ENCODE measurements around the gene EHD1. TPM values are rescaled to one million over a fixed set of nuclear protein-coding genes. Genes with fewer than 3 reads are reported as not detected.

The EHD1 gene
- total and polyA plus RNA-seq, 2 experiments from 2014 or later, result 55.2 to 90.2 TPM

DNA sequence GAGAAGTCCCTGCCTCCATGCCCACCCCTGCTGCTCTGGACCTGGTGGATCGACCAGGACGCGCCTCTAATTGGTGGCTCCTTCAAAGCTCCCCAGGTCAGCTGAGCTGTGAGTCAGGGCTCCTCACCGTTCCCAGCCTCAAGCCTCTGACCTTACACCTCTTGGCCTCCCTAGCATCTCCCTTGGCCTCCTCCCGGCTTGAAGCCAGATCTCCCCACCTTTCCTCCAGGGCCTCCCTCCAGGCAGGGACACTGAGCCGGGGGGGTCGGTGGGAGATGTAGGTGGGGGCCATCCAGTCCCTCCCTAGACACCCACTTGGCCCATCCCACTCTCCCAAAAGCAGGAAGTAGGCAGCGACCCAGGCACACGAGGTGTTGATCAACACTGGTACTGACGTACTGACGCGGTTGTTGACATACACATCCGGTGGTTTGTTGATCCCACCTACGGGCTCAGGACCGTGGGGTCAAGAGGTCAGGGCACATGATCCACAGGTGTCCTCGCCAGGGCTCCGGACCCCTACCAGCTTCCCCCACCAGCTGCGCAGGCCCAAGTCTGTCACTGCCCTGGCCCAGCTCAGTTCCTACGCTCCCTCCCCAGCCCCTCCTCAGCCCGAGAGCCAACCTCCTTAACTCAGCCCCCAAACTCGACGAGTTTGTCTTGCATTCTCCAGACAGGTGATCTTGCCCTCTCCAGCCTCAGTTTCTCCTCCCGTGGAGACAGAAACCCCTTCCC, 37.8 kb upstream of the EHD1 start:
- H2AFZ ChIP-seq, result peak overlapping the region; percentile 66
- H3K4me1 ChIP-seq (ENCODE audit: insufficient read depth), result peaks cover 10% of the 10 kb centered on the region; the same call in 1 of the 2 replicates
- no peak for TF ChIP-seq EZH2 (IDR thresholded peaks at IDR 0.05; ENCODE audit: insufficient read depth, poor library complexity, severe bottlenecking)
- no peak for TF ChIP-seq EZH2phosphoT487 (IDR thresholded peaks at IDR 0.05; ENCODE audit: insufficient read depth, low read depth)
- no peaks in the 10 kb centered on the region for H3K9me2 ChIP-seq (ENCODE audit: insufficient read depth)
- in situ Hi-C loops (cut with MboI), result no loop called here
- peaks cover 13% of the 10 kb centered on the region for H3F3A ChIP-seq (ENCODE audit: insufficient read depth)
- H3K27ac ChIP-seq, result peak overlapping the region; percentile 32
- peak overlapping the region; percentile 92 for H3K4me2 ChIP-seq (ENCODE audit: unreplicated experiment)
- no peaks in the 10 kb centered on the region for H3K9me3 ChIP-seq (ENCODE audit: low read depth)
- WGBS, 2 experiments (ENCODE audit: low coverage in 1 of 2, low lambda C conversion rate in 2 of 2, missing lambda C conversion rate in 2 of 2), result 5% methylated on average over 22 of the region's 23 CpGs
- H3K4me3 ChIP-seq, result peak overlapping the region; percentile 90
- H3K79me2 ChIP-seq (ENCODE audit: insufficient read depth), result peaks cover 19% of the 10 kb centered on the region
- H4K20me1 ChIP-seq (ENCODE audit: insufficient read depth), result no peaks in the 10 kb centered on the region
- H3K36me3 ChIP-seq (ENCODE audit: low read depth), result no peaks in the 10 kb centered on the region
- peak overlapping the region; percentile 87 for H3K9ac ChIP-seq
- peak; percentile 56 for DNase-seq
- H3K27me3 ChIP-seq (replicated peaks; ENCODE audit: insufficient read depth), result no peaks in the 10 kb centered on the region

- H3K4me2 ChIP-seq (ENCODE audit: unreplicated experiment), result peak overlapping the region; percentile 92
- H3K27ac ChIP-seq, result peak overlapping the region; percentile 9; the same call in 1 of the 2 replicates
- H3K79me2 ChIP-seq (ENCODE audit: insufficient read depth), result peaks cover 19% of the 10 kb centered on the region
- H3K9me3 ChIP-seq (ENCODE audit: low read depth), result no peaks in the 10 kb centered on the region
- H3K36me3 ChIP-seq (ENCODE audit: low read depth), result no peaks in the 10 kb centered on the region
- peak overlapping the region; percentile 87 for H3K9ac ChIP-seq
- 81 to 82% methylated on average over 7 of the region's 7 CpGs for WGBS, 2 experiments (ENCODE audit: low coverage in 1 of 2, low lambda C conversion rate in 2 of 2, missing lambda C conversion rate in 2 of 2)
- peaks cover 10% of the 10 kb centered on the region; the same call in 1 of the 2 replicates for H3K4me1 ChIP-seq (ENCODE audit: insufficient read depth)
- no peaks in the 10 kb centered on the region for H3K9me2 ChIP-seq (ENCODE audit: insufficient read depth)
- no peak overlapping the region for H2AFZ ChIP-seq
- no peak for TF ChIP-seq EZH2phosphoT487 (IDR thresholded peaks at IDR 0.05; ENCODE audit: insufficient read depth, low read depth)
- H3K27me3 ChIP-seq (replicated peaks; ENCODE audit: insufficient read depth), result no peaks in the 10 kb centered on the region
- peaks cover 13% of the 10 kb centered on the region for H3F3A ChIP-seq (ENCODE audit: insufficient read depth)
- no peak for DNase-seq
- H3K4me3 ChIP-seq, result peak overlapping the region; percentile 90
- in situ Hi-C loops (cut with MboI), result no loop called here
- H4K20me1 ChIP-seq (ENCODE audit: insufficient read depth), result no peaks in the 10 kb centered on the region
Observed at GRCh38 chr11:64915376-64915887, 37.0 kb upstream of the EHD1 start.

GRCh38 chr11:64914123-64914522, 35.7 kb upstream of the EHD1 start:
- no peak for DNase-seq
- no peaks in the 10 kb centered on the region for H3K9me2 ChIP-seq (ENCODE audit: insufficient read depth)
- no peaks in the 10 kb centered on the region for H3K9me3 ChIP-seq (ENCODE audit: low read depth)
- no peaks in the 10 kb centered on the region for H3K27me3 ChIP-seq (replicated peaks; ENCODE audit: insufficient read depth)
- no peak overlapping the region for H2AFZ ChIP-seq
- 91 to 95% methylated on average over 13 to 16 of the region's 17 CpGs for WGBS, 2 experiments (ENCODE audit: low coverage in 1 of 2, low lambda C conversion rate in 2 of 2, missing lambda C conversion rate in 2 of 2)
- peaks cover 13% of the 10 kb centered on the region for H3F3A ChIP-seq (ENCODE audit: insufficient read depth)
- H4K20me1 ChIP-seq (ENCODE audit: insufficient read depth), result no peaks in the 10 kb centered on the region
- TF ChIP-seq EZH2 (IDR thresholded peaks at IDR 0.05; ENCODE audit: insufficient read depth, poor library complexity, severe bottlenecking), result no peak
- TF ChIP-seq EZH2phosphoT487 (IDR thresholded peaks at IDR 0.05; ENCODE audit: insufficient read depth, low read depth), result no peak
- in situ Hi-C loops (cut with MboI), result no loop called here
- no peak overlapping the region for H3K4me2 ChIP-seq (ENCODE audit: unreplicated experiment)
- H3K36me3 ChIP-seq (ENCODE audit: low read depth), result no peaks in the 10 kb centered on the region
- peaks cover 19% of the 10 kb centered on the region for H3K79me2 ChIP-seq (ENCODE audit: insufficient read depth)
- peaks cover 10% of the 10 kb centered on the region; the same call in 1 of the 2 replicates for H3K4me1 ChIP-seq (ENCODE audit: insufficient read depth)
- no peak overlapping the region for H3K9ac ChIP-seq
- no peak overlapping the region for H3K27ac ChIP-seq
- no peak overlapping the region for H3K4me3 ChIP-seq

DNA sequence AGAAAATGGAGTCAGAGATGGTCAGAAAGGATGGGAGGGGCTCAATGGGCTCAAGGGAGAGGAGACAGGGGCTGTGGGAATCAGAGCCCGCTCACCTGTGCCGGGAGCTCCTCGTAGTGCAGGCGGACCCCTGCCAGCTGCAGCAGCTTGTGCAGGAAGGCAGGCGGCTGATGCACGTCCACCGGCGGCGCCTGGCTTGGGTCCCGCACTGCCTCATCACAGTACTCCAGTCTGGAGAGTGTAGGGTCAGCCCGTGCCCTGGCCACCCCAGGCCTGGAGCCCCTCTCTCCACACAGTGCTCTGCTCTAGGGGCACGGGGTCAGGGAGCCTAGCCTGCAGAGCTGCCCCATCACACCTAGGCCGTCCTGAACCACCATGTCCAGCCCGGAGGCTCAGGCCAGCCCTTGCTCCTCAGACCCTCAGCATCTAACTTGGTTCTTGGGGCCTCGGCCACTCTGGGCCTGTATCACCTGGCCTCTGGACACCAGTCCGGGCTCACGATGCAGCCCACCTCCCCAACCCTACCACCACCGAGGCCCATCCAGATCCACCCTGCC, 34.8 kb upstream of the EHD1 start:
- Histone ChIP-seq H4K20me1 (ENCODE audit: insufficient read depth) (no peaks in the 10 kb centered on the region), H3K4me1 (ENCODE audit: insufficient read depth) (peaks cover 6% of the 10 kb centered on the region; the same call in 1 of the 2 replicates), H2AFZ (no peak overlapping the region), H3K27me3 (replicated peaks; ENCODE audit: insufficient read depth) (no peaks in the 10 kb centered on the region), H3K9ac (no peak overlapping the region), H3F3A (ENCODE audit: insufficient read depth) (peaks cover 8% of the 10 kb centered on the region), H3K9me2 (ENCODE audit: insufficient read depth) (no peaks in the 10 kb centered on the region), H3K4me3 (no peak overlapping the region), H3K36me3 (ENCODE audit: low read depth) (no peaks in the 10 kb centered on the region; the same call in 1 of the 2 replicates), H3K9me3 (ENCODE audit: low read depth) (no peaks in the 10 kb centered on the region), H3K27ac (no peak overlapping the region), H3K79me2 (ENCODE audit: insufficient read depth) (peaks cover 19% of the 10 kb centered on the region), H3K4me2 (ENCODE audit: unreplicated experiment) (no peak overlapping the region)
- 80 to 84% methylated on average over 16 to 17 of the region's 18 CpGs for WGBS, 2 experiments (ENCODE audit: low coverage in 1 of 2, low lambda C conversion rate in 2 of 2, missing lambda C conversion rate in 2 of 2)
- in situ Hi-C loops (cut with MboI), result no loop called here
- DNase-seq, result no peak
- TF ChIP-seq EZH2phosphoT487 (IDR thresholded peaks at IDR 0.05; ENCODE audit: insufficient read depth, low read depth), result no peak
- no peak for TF ChIP-seq EZH2 (IDR thresholded peaks at IDR 0.05; ENCODE audit: insufficient read depth, poor library complexity, severe bottlenecking)

Measured in GM23248 (cell line).